PC-9 (cell line): Measurements from ENCODE around the gene BUB1. TPM values are rescaled to one million over a fixed set of nuclear protein-coding genes. Genes with fewer than 3 reads are reported as not detected.

Experiments used
- BruUV-seq: library from RNA; stranded (reverse); fragments of 400-500 nt; replicated peaks from 2 replicates; lab custom pipeline; 2021; lab: Mats Ljungman, UMichigan
- CTCF ChIA-PET: fragments of 300-600 bp; sonication (Branson Sonifier 250); formaldehyde crosslinking; loops from one replicate; lab custom pipeline; 2022; ENCODE audit warnings: antibody characterized with exemption; lab: Charles Lee
- POLR2A ChIA-PET: fragments of 300-600 bp; sonication (Branson Sonifier 250); formaldehyde crosslinking; loops from one replicate; lab custom pipeline; 2022; ENCODE audit warnings: antibody characterized with exemption; ENCODE audit not compliant: unreplicated experiment; lab: Charles Lee
- DNase-seq, 2 experiments: peaks; one replicate each; pipeline versions ENCODE4 v3.0.0 to v3.0.0-alpha.2; 2015 to 2022; ENCODE audit warnings: mixed read lengths in 1 of 2
- H2AFZ ChIP-seq: fragments of 200-600 bp; sonication (generic); 2 replicates; pipeline ENCODE4 v1.8.1; 2017; ENCODE audit warnings: antibody characterized with exemption
- H3F3A ChIP-seq: fragments of 200-600 bp; sonication (generic); 2 replicates; pipeline ENCODE4 v1.8.1; 2017; ENCODE audit warnings: antibody characterized with exemption, mild to moderate bottlenecking, low read depth; ENCODE audit not compliant: insufficient read depth
- H3K27ac ChIP-seq: fragments of 200-600 bp; sonication (generic); 2 replicates; pipeline ENCODE4 v1.6.1; 2016; ENCODE audit warnings: mixed run types
- H3K27me3 ChIP-seq: fragments of 200-600 bp; sonication (generic); 2 replicates; pipeline ENCODE4 v1.6.1; 2016; ENCODE audit warnings: low read depth, mixed run types; ENCODE audit not compliant: insufficient read depth
- H3K36me3 ChIP-seq: fragments of 200-600 bp; sonication (generic); 2 replicates; pipeline ENCODE4 v1.6.1; 2016; ENCODE audit warnings: low read depth, mixed run types
- H3K4me1 ChIP-seq: fragments of 200-600 bp; sonication (generic); replicated peaks from 2 replicates; pipeline ENCODE4 v1.6.1; 2016; ENCODE audit warnings: mixed run types; ENCODE audit not compliant: insufficient read depth
- H3K4me2 ChIP-seq: fragments of 200-600 bp; sonication (generic); 2 replicates; pipeline ENCODE4 v1.6.1; 2017; ENCODE audit warnings: mixed run types
- H3K4me3 ChIP-seq: fragments of 200-600 bp; sonication (generic); 2 replicates; pipeline ENCODE4 v1.6.1; 2016; ENCODE audit warnings: mixed run types
- H3K79me2 ChIP-seq: fragments of 200-600 bp; sonication (generic); 2 replicates; pipeline ENCODE4 v1.6.1; 2017; ENCODE audit warnings: low read depth, mixed run types
- H3K9me2 ChIP-seq: fragments of 200-600 bp; sonication (generic); 2 replicates; pipeline ENCODE4 v1.8.1; 2017; ENCODE audit warnings: mild to moderate bottlenecking; ENCODE audit not compliant: insufficient read depth
- H3K9me3 ChIP-seq: fragments of 200-600 bp; sonication (generic); 2 replicates; pipeline ENCODE4 v1.8.1; 2016; ENCODE audit warnings: low read depth; ENCODE audit not compliant: insufficient read depth
- H4K20me1 ChIP-seq: fragments of 200-600 bp; sonication (generic); 2 replicates; pipeline ENCODE4 v1.8.1; 2017; ENCODE audit not compliant: insufficient read depth
- EZH2 ChIP-seq: fragments of 200-600 bp; sonication (generic); IDR thresholded peaks from 2 replicates; pipeline ENCODE4 v1.8.0; 2017; ENCODE audit warnings: antibody characterized with exemption, low read depth
- intact Hi-C: fragments of 100-400 bp; cut with micrococcal nuclease; formaldehyde crosslinking; loops from one replicate; pipeline ENCODE4 v1.10.0; 2022; ENCODE audit not compliant: unreplicated experiment
- total RNA-seq: library from RNA; stranded (reverse); gene quantifications from 2 replicates; pipeline ENCODE4 v1.2.3, GENCODE V29; 2021
- TF ChIP-seq, protein P1 (sequence below): fragments of 200-600 bp; sonication (generic); conservative IDR thresholded peaks from 2 replicates; pipeline ENCODE4 v1.6.1; 2017; ENCODE audit warnings: mixed run types, antibody characterized with exemption, mild to moderate bottlenecking, moderate library complexity

The BUB1 gene
- total RNA-seq, 1 experiment from 2014 or later, result 74.6 TPM

DNA sequence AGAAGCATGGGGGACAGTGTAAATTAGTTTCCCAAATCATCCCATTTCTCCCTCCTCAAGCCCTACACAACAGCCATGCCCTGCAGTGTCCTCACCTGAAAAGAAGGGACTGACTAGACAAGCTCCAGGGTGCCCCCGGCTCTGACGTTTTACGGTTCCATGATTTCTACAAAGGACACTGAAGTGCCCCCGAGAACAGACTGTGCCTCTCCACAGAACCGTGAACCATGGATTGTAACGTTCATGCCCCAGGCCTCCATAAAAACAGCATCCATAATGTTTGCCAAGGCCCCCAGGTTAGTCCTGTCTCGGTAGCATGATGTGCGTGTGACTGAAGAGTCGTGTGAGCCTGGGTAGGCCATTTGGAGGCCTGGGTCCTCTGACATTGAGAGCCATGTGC lies 47.5 kb upstream of the BUB1 start:
- H3K27ac ChIP-seq, result no peak overlapping the region
- H4K20me1 ChIP-seq, result no peaks in the 10 kb centered on the region
- intact Hi-C loops, result no loop called here
- no peaks in the 10 kb centered on the region for H3K4me1 ChIP-seq
- DNase-seq, result no peak
- no peak overlapping the region for H2AFZ ChIP-seq
- no peak overlapping the region for H3K4me3 ChIP-seq
- no peaks in the 10 kb centered on the region for H3K9me3 ChIP-seq
- no peaks in the 10 kb centered on the region for H3F3A ChIP-seq
- no peaks in the 10 kb centered on the region for H3K9me2 ChIP-seq
- CTCF ChIA-PET, result no interaction called here
- H3K79me2 ChIP-seq, result no peaks in the 10 kb centered on the region
- H3K36me3 ChIP-seq, result no peaks in the 10 kb centered on the region
- no peak overlapping the region for H3K4me2 ChIP-seq
- POLR2A ChIA-PET, result no interaction called here
- no TSS peak for BruUV-seq
- TF ChIP-seq, protein P1, sequence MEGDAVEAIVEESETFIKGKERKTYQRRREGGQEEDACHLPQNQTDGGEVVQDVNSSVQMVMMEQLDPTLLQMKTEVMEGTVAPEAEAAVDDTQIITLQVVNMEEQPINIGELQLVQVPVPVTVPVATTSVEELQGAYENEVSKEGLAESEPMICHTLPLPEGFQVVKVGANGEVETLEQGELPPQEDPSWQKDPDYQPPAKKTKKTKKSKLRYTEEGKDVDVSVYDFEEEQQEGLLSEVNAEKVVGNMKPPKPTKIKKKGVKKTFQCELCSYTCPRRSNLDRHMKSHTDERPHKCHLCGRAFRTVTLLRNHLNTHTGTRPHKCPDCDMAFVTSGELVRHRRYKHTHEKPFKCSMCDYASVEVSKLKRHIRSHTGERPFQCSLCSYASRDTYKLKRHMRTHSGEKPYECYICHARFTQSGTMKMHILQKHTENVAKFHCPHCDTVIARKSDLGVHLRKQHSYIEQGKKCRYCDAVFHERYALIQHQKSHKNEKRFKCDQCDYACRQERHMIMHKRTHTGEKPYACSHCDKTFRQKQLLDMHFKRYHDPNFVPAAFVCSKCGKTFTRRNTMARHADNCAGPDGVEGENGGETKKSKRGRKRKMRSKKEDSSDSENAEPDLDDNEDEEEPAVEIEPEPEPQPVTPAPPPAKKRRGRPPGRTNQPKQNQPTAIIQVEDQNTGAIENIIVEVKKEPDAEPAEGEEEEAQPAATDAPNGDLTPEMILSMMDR, result no peak
- TF ChIP-seq EZH2, result no peak
- no peaks in the 10 kb centered on the region for H3K27me3 ChIP-seq

DNA sequence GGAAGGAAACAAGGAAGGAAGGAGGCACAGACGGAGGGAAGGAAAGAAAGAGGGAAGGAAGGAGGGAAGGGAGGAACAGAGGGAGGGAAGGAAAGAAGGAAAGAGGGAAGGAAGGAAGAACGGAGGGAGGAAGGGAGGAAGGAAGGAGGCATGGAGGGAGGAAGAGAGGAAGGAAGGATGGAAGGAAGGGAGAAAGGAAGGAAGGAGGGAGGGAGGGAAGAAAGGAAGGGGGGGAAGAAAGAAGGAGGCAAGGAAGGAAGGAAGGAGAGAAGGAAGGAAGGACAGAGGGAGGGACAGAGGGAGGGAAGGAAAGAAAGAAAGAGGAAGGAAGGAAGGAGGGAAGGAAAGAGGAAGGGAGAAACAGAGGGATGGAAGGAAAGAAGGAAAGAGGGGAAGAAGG lies 47.0 kb upstream of the BUB1 start:
- Histone ChIP-seq H3K4me2 (no peak overlapping the region), H3K4me1 (no peaks in the 10 kb centered on the region), H3K9me3 (no peaks in the 10 kb centered on the region), H4K20me1 (no peaks in the 10 kb centered on the region), H3K36me3 (no peaks in the 10 kb centered on the region), H3K79me2 (no peaks in the 10 kb centered on the region), H2AFZ (no peak overlapping the region), H3K9me2 (no peaks in the 10 kb centered on the region), H3K4me3 (no peak overlapping the region), H3K27me3 (no peaks in the 10 kb centered on the region), H3F3A (no peaks in the 10 kb centered on the region), H3K27ac (no peak overlapping the region)
- DNase-seq, result no peak
- no TSS peak for BruUV-seq
- intact Hi-C loops, result no loop called here
- CTCF ChIA-PET, result no interaction called here
- TF ChIP-seq, protein P1, result no peak
- TF ChIP-seq EZH2, result no peak
- POLR2A ChIA-PET, result no interaction called here

DNA sequence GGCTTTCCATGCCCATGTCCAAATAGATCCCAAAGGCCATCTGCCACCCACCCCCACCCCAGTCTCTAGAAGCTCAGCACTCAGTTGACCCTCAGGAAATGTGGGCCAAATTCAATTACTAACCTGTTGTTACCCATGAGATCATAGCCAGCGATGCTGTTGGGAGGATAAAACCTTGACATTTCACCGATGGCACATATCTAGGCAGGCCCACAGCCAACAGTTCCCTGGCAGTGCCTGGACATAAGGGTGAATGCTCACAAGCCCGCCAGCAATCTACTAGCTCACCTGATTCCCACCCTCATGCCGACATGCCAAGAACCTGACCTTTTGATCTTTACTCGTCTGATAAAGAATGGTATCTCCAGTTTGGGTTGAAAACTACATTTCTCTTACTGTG lies 42.7 kb upstream of the BUB1 start:
- H3F3A ChIP-seq, result no peaks in the 10 kb centered on the region
- no peak for DNase-seq
- no peak overlapping the region for H2AFZ ChIP-seq
- no TSS peak for BruUV-seq
- H3K79me2 ChIP-seq, result no peaks in the 10 kb centered on the region
- 0 out of 2 replicates have a peak, but pooled peaks cover 10% of the 10 kb centered on the region for H3K4me1 ChIP-seq
- ChIA-PET CTCF (interaction anchor here (0.6 kb wide), 1 partner anchor 54 kb away, joined by 17 read pairs; no protein-coding TSS in a partner anchor), POLR2A (no interaction called here)
- TF ChIP-seq, protein P1, result no peak
- TF ChIP-seq EZH2, result no peak
- no peak overlapping the region for H3K4me3 ChIP-seq
- H3K27me3 ChIP-seq, result no peaks in the 10 kb centered on the region
- H3K9me2 ChIP-seq, result no peaks in the 10 kb centered on the region
- intact Hi-C loops, result no loop called here
- H3K4me2 ChIP-seq, result no peak overlapping the region
- H3K9me3 ChIP-seq, result no peaks in the 10 kb centered on the region
- no peak overlapping the region for H3K27ac ChIP-seq
- H3K36me3 ChIP-seq, result no peaks in the 10 kb centered on the region
- no peaks in the 10 kb centered on the region for H4K20me1 ChIP-seq
